ENCODE results near the gene TP53I13. TPM values are rescaled to one million over a fixed set of nuclear protein-coding genes. Genes with fewer than 3 reads are reported as not detected.

Gene TP53I13
- total RNA-seq, 1 donor from 2014 or later: 42.0 TPM

- TF ChIP-seq, protein P1, sequence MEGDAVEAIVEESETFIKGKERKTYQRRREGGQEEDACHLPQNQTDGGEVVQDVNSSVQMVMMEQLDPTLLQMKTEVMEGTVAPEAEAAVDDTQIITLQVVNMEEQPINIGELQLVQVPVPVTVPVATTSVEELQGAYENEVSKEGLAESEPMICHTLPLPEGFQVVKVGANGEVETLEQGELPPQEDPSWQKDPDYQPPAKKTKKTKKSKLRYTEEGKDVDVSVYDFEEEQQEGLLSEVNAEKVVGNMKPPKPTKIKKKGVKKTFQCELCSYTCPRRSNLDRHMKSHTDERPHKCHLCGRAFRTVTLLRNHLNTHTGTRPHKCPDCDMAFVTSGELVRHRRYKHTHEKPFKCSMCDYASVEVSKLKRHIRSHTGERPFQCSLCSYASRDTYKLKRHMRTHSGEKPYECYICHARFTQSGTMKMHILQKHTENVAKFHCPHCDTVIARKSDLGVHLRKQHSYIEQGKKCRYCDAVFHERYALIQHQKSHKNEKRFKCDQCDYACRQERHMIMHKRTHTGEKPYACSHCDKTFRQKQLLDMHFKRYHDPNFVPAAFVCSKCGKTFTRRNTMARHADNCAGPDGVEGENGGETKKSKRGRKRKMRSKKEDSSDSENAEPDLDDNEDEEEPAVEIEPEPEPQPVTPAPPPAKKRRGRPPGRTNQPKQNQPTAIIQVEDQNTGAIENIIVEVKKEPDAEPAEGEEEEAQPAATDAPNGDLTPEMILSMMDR (IDR thresholded peaks at IDR 0.05): no peak
- Mint-ChIP-seq H3K4me3 (ENCODE audit: unreplicated experiment) (no peak overlapping the region), H3K4me1 (ENCODE audit: unreplicated experiment) (peaks cover 21% of the 10 kb centered on the region), H3K9me3 (ENCODE audit: unreplicated experiment) (no peaks in the 10 kb centered on the region), H3K36me3 (ENCODE audit: unreplicated experiment) (no peaks in the 10 kb centered on the region), H3K27ac (ENCODE audit: unreplicated experiment) (no peak overlapping the region), H3K27me3 (ENCODE audit: unreplicated experiment) (no peaks in the 10 kb centered on the region)
- no peak for DNase-seq (ENCODE audit: extremely low spot score, unreplicated experiment)
These were observed 52.4 kb downstream of the TP53I13 start for GRCh38 chr17:29620779-29621500.

DNA sequence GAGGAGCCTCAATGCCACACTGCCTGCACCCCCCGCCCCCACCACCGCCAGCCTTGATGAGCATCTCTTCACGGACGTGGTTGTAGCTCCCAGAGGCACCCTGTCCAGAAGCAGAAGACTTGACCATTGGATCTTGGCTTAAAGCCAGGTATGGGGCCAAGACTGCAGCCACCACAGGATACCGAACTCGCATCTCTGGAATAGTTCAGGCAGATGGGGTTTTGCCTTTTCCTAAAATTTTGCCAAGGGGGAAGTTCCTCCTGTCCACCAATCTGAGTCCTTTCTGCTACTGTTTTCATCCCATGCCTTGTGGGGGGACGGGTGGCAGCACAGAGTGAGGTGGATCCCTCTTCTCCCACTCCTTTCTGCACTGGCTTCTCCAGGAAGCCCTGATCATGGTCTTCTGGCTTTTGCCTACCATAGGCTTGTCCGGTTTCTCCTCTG is 53.3 kb downstream of the TP53I13 start:
- no peaks in the 10 kb centered on the region for H3K27me3 Mint-ChIP-seq (ENCODE audit: unreplicated experiment)
- H3K9me3 Mint-ChIP-seq (ENCODE audit: unreplicated experiment): no peaks in the 10 kb centered on the region
- TF ChIP-seq, protein P1 (IDR thresholded peaks at IDR 0.05): no peak
- H3K4me3 Mint-ChIP-seq (ENCODE audit: unreplicated experiment): peak overlapping the region; percentile 77
- H3K4me1 Mint-ChIP-seq (ENCODE audit: unreplicated experiment): peaks cover 17% of the 10 kb centered on the region
- no peak for DNase-seq (ENCODE audit: extremely low spot score, unreplicated experiment)
- H3K36me3 Mint-ChIP-seq (ENCODE audit: unreplicated experiment): peaks cover 1% of the 10 kb centered on the region
- no peak overlapping the region for H3K27ac Mint-ChIP-seq (ENCODE audit: unreplicated experiment)

Other genes starting within 250 kb of the TP53I13 start
- 79.7 and 81.1 TPM in 2 replicates for gene TAOK1, start 178.3 kb upstream of the TP53I13 start, total RNA-seq
- 11.7 and 12.8 TPM in 2 replicates for gene ABHD15, start 1.7 kb upstream of the TP53I13 start, total RNA-seq
- gene GIT1, start 20.9 kb downstream of the TP53I13 start, total RNA-seq: 48.2 and 50.7 TPM in 2 replicates
- gene ANKRD13B, start 24.4 kb downstream of the TP53I13 start, total RNA-seq: 33.1 and 36.1 TPM in 2 replicates
- 4.8 and 7.1 TPM in 2 replicates for gene CORO6, start 54.2 kb downstream of the TP53I13 start, total RNA-seq

Data from osteocyte (in vitro differentiated cells).